GM20000 (cell line): ENCODE measurements around the gene NDUFA3.

Source experiments
- DNase-seq: peaks from one replicate; pipeline ENCODE4 v3.0.0; 2012; ENCODE audit warnings: low spot score
- CTCF ChIP-seq: IDR thresholded peaks from 2 replicates; pipeline ENCODE4 v1.5.1; 2012; ENCODE audit warnings: mild to moderate bottlenecking, control low read depth; ENCODE audit errors: extremely low read depth, missing control alignments

Gene NDUFA3

GRCh38 chr19:54100561-54100960 is 2.1 kb upstream of the NDUFA3 start, which contains the start of gene OSCAR:
Gene OSCAR (minus strand): TSS chr19:54100803. CDS start chr19:54100792, 11 bp downstream.
- DNase-seq, result no peak
- TF ChIP-seq CTCF, result no peak

GRCh38 chr19:54104998-54105715 is 2.5 kb downstream of the NDUFA3 start:
- no peak for DNase-seq
- no peak for TF ChIP-seq CTCF

GRCh38 chr19:54105796-54106195 is 3.1 kb downstream of the NDUFA3 start:
- no peak for TF ChIP-seq CTCF
- DNase-seq, result no peak

- TF ChIP-seq CTCF, result no peak
- DNase-seq, result no peak
Observed at GRCh38 chr19:54106716-54107115, 4.1 kb downstream of the NDUFA3 start.

GRCh38 chr19:54107876-54108490 is 5.3 kb downstream of the NDUFA3 start:
- no peak for DNase-seq
- TF ChIP-seq CTCF, result no peak

GRCh38 chr19:54108496-54108895 is 5.8 kb downstream of the NDUFA3 start:
- DNase-seq, result no peak
- no peak for TF ChIP-seq CTCF

GRCh38 chr19:54109651-54110050 is 7.0 kb downstream of the NDUFA3 start:
- no peak for DNase-seq
- no peak for TF ChIP-seq CTCF
